ENCODE results near the gene PPP3R2.

Gene PPP3R2

GRCh38 chr9:101594796-101595195 lies at the start of gene PPP3R2:
TSS of gene PPP3R2 (minus strand) at chr9:101594969. CDS start at chr9:101594921, 48 bp downstream.
- intact Hi-C loops (cut with DNase I), result no loop called here
- DNase-seq, result peak in 1 of 10 donors; percentile 72

GRCh38 chr9:101639785-101640665 lies 45.3 kb upstream of the PPP3R2 start:
- DNase-seq, result no peak
- intact Hi-C loops (cut with DNase I), result no loop called here

GRCh38 chr9:101639311-101639710 lies 44.5 kb upstream of the PPP3R2 start:
- intact Hi-C loops (cut with DNase I), result no loop called here
- no peak for DNase-seq

- intact Hi-C loops (cut with DNase I), result no loop called here
- DNase-seq, result no peak
Observed at GRCh38 chr9:101636247-101636646, 41.5 kb upstream of the PPP3R2 start.

GRCh38 chr9:101635473-101635872 lies 40.7 kb upstream of the PPP3R2 start:
- DNase-seq, result no peak
- intact Hi-C loops (cut with DNase I), result no loop called here

GRCh38 chr9:101634741-101635409 lies 40.1 kb upstream of the PPP3R2 start:
- no peak for DNase-seq
- intact Hi-C loops (cut with DNase I), result no loop called here

GRCh38 chr9:101632611-101633010 lies 37.8 kb upstream of the PPP3R2 start:
- intact Hi-C loops (cut with DNase I), result no loop called here
- no peak for DNase-seq

GRCh38 chr9:101631892-101632291 lies 37.1 kb upstream of the PPP3R2 start:
- no peak for DNase-seq
- intact Hi-C loops (cut with DNase I), result no loop called here

- intact Hi-C loops (cut with DNase I), result no loop called here
- no peak for DNase-seq
Observed at GRCh38 chr9:101629636-101630035, 34.9 kb upstream of the PPP3R2 start.

GRCh38 chr9:101628173-101628572 lies 33.4 kb upstream of the PPP3R2 start:
- no peak for DNase-seq
- intact Hi-C loops (cut with DNase I), result no loop called here

GRCh38 chr9:101626295-101626694 lies 31.5 kb upstream of the PPP3R2 start:
- DNase-seq, result no peak
- intact Hi-C loops (cut with DNase I), result no loop called here

- no peak for DNase-seq
- intact Hi-C loops (cut with DNase I), result no loop called here
Observed at GRCh38 chr9:101625876-101626275, 31.1 kb upstream of the PPP3R2 start.

- DNase-seq, result no peak
- intact Hi-C loops (cut with DNase I), result no loop called here
Observed at GRCh38 chr9:101620452-101620851, 25.7 kb upstream of the PPP3R2 start.

GRCh38 chr9:101618698-101619097 lies 23.9 kb upstream of the PPP3R2 start:
- intact Hi-C loops (cut with DNase I), result no loop called here
- no peak for DNase-seq

- DNase-seq, result no peak
- intact Hi-C loops (cut with DNase I), result loop anchor here (10.0 kb wide), 1 partner anchor 129 kb away; the partner anchor contains the start of gene GRIN3A
Observed at GRCh38 chr9:101605547-101605946, 10.8 kb upstream of the PPP3R2 start.

GRCh38 chr9:101604296-101604695 lies 9.5 kb upstream of the PPP3R2 start:
- intact Hi-C loops (cut with DNase I), result loop anchor here (10.0 kb wide), 1 partner anchor 131 kb away; the partner anchor contains the start of gene GRIN3A
- DNase-seq, result no peak

- intact Hi-C loops (cut with DNase I), result loop anchor here (10.0 kb wide), 1 partner anchor 133 kb away; the partner anchor contains the start of gene GRIN3A
- peak in 2 of 10 donors; percentile 11 to 21 for DNase-seq
Observed at GRCh38 chr9:101601904-101602765, 7.4 kb upstream of the PPP3R2 start.

GRCh38 chr9:101593345-101593744 lies 1.4 kb downstream of the PPP3R2 start:
- DNase-seq, result no peak
- intact Hi-C loops (cut with DNase I), result no loop called here

GRCh38 chr9:101592788-101593187 lies 2.0 kb downstream of the PPP3R2 start:
- no peak for DNase-seq
- intact Hi-C loops (cut with DNase I), result no loop called here

GRCh38 chr9:101591787-101592446 lies 2.9 kb downstream of the PPP3R2 start:
- DNase-seq, result no peak
- intact Hi-C loops (cut with DNase I), result no loop called here

Data from posterior cingulate gyrus (tissue), 11 donors.